ENCODE data around the gene GSTA3.
"Not testable (repeated sequence)": the region's sequence is repeated elsewhere in the genome, so short reads cannot be mapped to it uniquely, and the experiment has no call there.

The GSTA3 gene

DNA sequence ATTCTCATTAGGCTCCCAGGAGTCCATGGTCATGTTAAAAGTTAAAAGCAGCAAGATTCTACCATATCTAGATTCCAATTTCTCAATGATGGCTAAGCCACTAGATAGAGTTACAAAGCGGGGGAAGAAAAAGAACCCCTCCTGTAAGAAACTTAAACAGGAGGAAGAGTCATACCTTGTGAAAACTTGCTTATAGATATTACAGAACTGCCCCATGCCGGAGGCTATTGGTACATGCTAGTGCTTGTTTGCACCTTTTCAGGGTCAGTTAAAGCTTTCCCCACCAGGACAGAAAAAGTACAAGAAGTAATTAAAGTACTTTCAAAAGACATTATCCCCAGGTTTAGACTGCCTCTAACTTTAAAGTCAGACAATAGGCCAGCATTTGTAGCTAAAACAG is 15.5 kb upstream of the GSTA3 start:
- H3K4me3 ChIP-seq (ENCODE audit: low read depth, low read length), result no peak overlapping the region
- no peak for DNase-seq (ENCODE audit: low read depth)
- TF ChIP-seq, protein P1, sequence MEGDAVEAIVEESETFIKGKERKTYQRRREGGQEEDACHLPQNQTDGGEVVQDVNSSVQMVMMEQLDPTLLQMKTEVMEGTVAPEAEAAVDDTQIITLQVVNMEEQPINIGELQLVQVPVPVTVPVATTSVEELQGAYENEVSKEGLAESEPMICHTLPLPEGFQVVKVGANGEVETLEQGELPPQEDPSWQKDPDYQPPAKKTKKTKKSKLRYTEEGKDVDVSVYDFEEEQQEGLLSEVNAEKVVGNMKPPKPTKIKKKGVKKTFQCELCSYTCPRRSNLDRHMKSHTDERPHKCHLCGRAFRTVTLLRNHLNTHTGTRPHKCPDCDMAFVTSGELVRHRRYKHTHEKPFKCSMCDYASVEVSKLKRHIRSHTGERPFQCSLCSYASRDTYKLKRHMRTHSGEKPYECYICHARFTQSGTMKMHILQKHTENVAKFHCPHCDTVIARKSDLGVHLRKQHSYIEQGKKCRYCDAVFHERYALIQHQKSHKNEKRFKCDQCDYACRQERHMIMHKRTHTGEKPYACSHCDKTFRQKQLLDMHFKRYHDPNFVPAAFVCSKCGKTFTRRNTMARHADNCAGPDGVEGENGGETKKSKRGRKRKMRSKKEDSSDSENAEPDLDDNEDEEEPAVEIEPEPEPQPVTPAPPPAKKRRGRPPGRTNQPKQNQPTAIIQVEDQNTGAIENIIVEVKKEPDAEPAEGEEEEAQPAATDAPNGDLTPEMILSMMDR (IDR thresholded peaks at IDR 0.05; ENCODE audit: control insufficient read depth, extremely low read depth, insufficient read depth), result no peak

DNA sequence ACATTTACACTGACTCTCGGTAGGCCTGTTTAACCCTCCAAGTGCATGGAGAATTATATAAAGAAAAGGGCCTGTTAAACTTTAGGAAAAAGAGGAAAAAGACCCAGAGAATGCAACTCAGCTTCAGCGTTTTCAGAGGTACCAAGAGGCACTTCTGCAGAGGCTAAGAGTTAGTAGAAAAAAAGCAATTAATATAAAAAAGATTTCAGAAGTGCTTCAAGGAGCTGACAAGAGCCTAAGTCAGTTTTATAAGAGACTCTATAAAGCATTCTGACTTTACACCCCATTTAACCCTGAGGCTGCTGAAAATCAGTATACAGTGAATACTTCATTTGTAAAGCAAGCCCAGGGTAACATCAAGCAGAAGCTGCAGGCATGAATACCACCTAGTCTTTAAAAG is 14.2 kb upstream of the GSTA3 start:
- not testable (repeated sequence) for H3K4me3 ChIP-seq (ENCODE audit: low read depth, low read length); DNase-seq (ENCODE audit: low read depth)

GRCh38 chr6:52922161-52922560 is 12.7 kb upstream of the GSTA3 start:
- no peak for DNase-seq (ENCODE audit: low read depth)
- no peak overlapping the region for H3K4me3 ChIP-seq (ENCODE audit: low read depth, low read length)
- TF ChIP-seq, protein P1 (IDR thresholded peaks at IDR 0.05; ENCODE audit: control insufficient read depth, extremely low read depth, insufficient read depth), result no peak

DNA sequence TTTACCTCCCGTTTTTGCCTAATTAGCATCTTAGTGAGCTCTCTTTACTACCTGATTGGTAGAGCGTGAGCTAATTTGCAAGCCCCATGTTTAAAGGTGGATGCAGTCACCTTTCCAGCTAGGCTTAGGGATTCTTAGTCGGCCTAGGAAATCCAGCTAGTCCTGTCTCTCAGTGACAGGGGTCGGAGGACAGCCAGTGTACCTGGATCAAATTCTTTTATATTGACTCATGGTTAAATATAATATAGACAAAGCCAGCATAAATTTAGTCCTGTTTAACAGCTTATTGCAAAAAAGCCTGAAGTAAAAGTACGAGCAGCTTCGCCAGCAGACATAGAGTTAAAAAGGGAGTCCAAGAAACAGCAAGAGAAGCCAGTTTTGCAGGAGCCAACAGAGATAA is 12.2 kb upstream of the GSTA3 start:
- DNase-seq (ENCODE audit: low read depth), result no peak
- H3K4me3 ChIP-seq (ENCODE audit: low read depth, low read length), result no peak overlapping the region
- TF ChIP-seq, protein P1 (IDR thresholded peaks at IDR 0.05; ENCODE audit: control insufficient read depth, extremely low read depth, insufficient read depth), result no peak

DNA sequence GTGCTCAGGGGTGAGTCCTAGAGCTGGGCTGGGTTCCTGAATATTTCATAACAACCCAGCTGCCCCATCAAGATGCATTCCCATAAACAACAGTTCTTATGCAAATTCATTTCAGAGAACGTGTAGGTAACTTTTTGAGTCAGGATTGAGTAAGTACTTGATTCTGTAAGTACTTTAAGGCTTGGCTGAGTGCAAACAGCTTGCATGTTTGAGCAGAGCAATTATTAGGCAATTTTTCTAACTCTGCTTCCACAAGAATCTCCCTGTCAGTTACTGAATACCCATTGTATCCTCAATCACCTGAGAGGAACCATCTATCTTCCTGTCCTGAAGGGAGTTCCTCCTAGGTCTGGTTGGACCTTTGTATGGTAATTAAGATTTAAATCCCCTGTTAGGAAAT is 10.0 kb upstream of the GSTA3 start:
- not testable (repeated sequence) for H3K4me3 ChIP-seq (ENCODE audit: low read depth, low read length); DNase-seq (ENCODE audit: low read depth)

DNA sequence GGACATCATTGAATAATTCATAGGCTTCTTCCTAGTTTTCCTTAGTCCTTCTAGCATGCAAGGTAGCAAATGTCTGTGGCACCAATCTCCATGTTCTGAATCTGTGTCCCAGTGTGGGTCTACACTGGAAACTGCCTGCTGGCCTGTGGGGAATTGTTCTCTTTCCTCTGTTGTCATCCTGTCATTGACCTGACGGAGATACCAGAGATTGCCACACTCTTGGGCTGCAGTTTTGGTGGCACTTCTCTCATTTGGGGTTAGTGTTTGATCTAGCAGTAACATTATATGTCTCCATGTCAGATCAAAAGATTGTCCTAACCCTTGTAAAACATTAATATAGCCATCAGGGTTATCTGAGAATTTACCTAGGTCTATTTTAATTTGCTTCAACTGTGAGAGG is 9.3 kb upstream of the GSTA3 start:
- DNase-seq (ENCODE audit: low read depth); H3K4me3 ChIP-seq (ENCODE audit: low read depth, low read length): not testable (repeated sequence)

DNA sequence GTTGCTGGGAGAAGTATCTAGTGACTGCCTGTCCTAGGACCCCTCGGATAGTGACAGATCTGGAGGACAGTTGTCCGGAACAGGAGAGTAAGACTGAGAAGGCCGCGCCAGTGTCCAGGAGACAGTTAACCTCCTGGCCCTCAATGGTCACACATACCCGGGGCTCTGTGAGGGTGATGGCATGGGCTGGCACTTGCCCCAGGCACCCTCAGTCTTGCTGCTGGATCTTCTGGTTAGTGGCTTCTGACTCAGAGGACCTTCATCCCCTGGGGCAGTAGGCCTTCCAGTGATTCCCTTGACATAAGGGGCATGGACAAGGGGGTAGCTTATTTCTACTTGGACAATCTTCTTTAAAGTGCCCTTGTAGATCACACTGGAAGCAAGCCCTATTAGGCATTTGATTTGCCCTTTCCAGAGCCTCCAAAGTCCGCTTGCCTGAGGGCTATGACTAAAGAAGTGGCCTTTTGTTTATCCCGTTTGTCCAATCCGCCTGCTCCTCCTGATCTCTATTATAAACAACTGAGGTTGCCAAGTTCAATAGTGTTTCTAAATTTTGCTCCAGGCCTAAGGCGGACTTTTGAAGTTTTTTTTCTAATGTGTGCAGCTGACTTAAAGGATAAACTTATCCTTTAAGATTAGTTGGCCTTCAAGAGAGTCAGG is 8.7 kb upstream of the GSTA3 start:
- H3K4me3 ChIP-seq (ENCODE audit: low read depth, low read length), result not testable (repeated sequence)
- peak; percentile 78 for DNase-seq (ENCODE audit: low read depth)

DNA sequence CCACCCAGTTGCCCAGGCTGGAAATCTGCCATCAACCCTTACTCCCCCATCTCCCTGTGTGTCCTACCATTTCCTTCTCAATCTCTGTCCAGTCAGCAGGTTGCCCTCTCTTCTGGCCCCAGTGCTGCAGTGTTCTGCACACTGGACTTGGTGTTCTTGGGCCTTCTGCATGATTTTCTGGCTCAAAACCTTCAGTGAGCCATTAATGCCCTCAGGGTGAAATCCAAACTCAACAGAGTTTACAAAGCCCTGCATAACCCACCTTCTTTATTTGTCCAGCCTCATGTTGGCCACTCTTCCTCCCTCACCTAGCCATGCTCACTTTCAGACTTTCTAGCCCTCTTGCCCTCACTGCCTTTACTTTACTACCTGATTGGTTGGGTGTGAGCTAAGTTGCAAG is 5.0 kb upstream of the GSTA3 start:
- no peak for DNase-seq (ENCODE audit: low read depth)
- no peak overlapping the region for H3K4me3 ChIP-seq (ENCODE audit: low read depth, low read length)
- TF ChIP-seq, protein P1 (IDR thresholded peaks at IDR 0.05; ENCODE audit: control insufficient read depth, extremely low read depth, insufficient read depth), result no peak

GRCh38 chr6:52910091-52910490 is 593 bp upstream of the GSTA3 start:
- TF ChIP-seq, protein P1 (IDR thresholded peaks at IDR 0.05; ENCODE audit: control insufficient read depth, extremely low read depth, insufficient read depth), result no peak
- no peak for DNase-seq (ENCODE audit: low read depth)
- H3K4me3 ChIP-seq (ENCODE audit: low read depth, low read length), result no peak overlapping the region
